HG03175 (cell line): ENCODE results near the gene LMAN1.

Source experiments
- ATAC-seq: cut with Tn5 transposase; IDR thresholded peaks from one replicate; pipeline ENCODE4 v1.9.1; 2021; ENCODE audit warnings: mild to moderate bottlenecking, moderate library complexity; ENCODE audit not compliant: unreplicated experiment

Gene LMAN1

GRCh38 chr18:59358712-59359575 lies at the start of gene LMAN1:
LMAN1 (minus strand) TSS chr18:59359265; CDS start chr18:59359244, 21 bp downstream.
- peak; percentile 94 for ATAC-seq

GRCh38 chr18:59402432-59403090 lies 43.5 kb upstream of the LMAN1 start:
- peak; percentile 97 for ATAC-seq

GRCh38 chr18:59400407-59400806 lies 41.3 kb upstream of the LMAN1 start:
- no peak for ATAC-seq

- no peak for ATAC-seq
These were observed 36.4 kb upstream of the LMAN1 start for GRCh38 chr18:59395226-59396175.

- no peak for ATAC-seq
These were observed 34.3 kb upstream of the LMAN1 start for GRCh38 chr18:59393381-59393780.

GRCh38 chr18:59388817-59389216 lies 29.8 kb upstream of the LMAN1 start:
- ATAC-seq = no peak

GRCh38 chr18:59387687-59388565 lies 28.9 kb upstream of the LMAN1 start:
- ATAC-seq = no peak

GRCh38 chr18:59386909-59387686 lies 28.0 kb upstream of the LMAN1 start:
- no peak for ATAC-seq

- ATAC-seq = no peak
These were observed 26.1 kb upstream of the LMAN1 start for GRCh38 chr18:59385191-59385590.

- ATAC-seq = no peak
These were observed 24.8 kb upstream of the LMAN1 start for GRCh38 chr18:59383851-59384250.

GRCh38 chr18:59382383-59382782 lies 23.3 kb upstream of the LMAN1 start:
- ATAC-seq = no peak

GRCh38 chr18:59381949-59382348 lies 22.9 kb upstream of the LMAN1 start:
- ATAC-seq = no peak

- ATAC-seq = no peak
These were observed 21.6 kb upstream of the LMAN1 start for GRCh38 chr18:59380706-59381105.

- no peak for ATAC-seq
These were observed 20.9 kb upstream of the LMAN1 start for GRCh38 chr18:59379772-59380522.

- no peak for ATAC-seq
These were observed 18.7 kb upstream of the LMAN1 start for GRCh38 chr18:59377613-59378337.

GRCh38 chr18:59376351-59376935 lies 17.4 kb upstream of the LMAN1 start:
- no peak for ATAC-seq

- ATAC-seq = no peak
These were observed 15.1 kb upstream of the LMAN1 start for GRCh38 chr18:59374128-59374527.

GRCh38 chr18:59372975-59373374 lies 13.9 kb upstream of the LMAN1 start:
- ATAC-seq = no peak
